Stimulated activated CD4-positive, alpha-beta T cell treated with anti-CD3 and anti-CD28 coated beads, Interleukin-1b, Interleukin-23, amount 100 ng/mL, for 1 hour (primary cell): ENCODE results near the gene STRADB.
"Not testable (repeated sequence)": the region's sequence is repeated elsewhere in the genome, so short reads cannot be mapped to it uniquely, and the experiment has no call there.

ENCODE experiments used
- DNase-seq, 2 donors: peaks; one replicate each; pipeline ENCODE4 v3.0.0-alpha.2; 2020; ENCODE audit warnings: low read depth in 2 of 2

Gene STRADB

DNA sequence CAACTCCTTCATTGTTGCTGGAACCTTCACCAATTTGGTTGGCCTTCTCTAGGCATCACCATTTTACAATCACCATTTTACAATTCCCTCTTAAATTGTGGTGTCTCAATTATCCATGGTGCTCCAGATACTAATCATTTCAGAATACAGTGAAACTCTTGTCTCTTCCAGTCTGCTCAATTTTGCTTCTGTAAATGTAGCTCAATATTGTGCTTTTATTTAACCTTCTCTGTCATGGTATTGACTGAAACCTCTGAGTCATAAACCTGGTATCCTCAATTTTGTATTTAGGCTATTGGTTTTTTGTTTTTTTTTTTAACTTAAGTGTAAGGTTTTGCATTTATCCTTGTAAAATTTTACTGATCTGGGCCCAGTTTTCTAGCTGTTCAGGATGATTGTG lies 16.1 kb downstream of the STRADB start:
- no peak for DNase-seq

GRCh38 chr2:201470821-201471731 lies 19.5 kb downstream of the STRADB start:
- DNase-seq: no peak

DNA sequence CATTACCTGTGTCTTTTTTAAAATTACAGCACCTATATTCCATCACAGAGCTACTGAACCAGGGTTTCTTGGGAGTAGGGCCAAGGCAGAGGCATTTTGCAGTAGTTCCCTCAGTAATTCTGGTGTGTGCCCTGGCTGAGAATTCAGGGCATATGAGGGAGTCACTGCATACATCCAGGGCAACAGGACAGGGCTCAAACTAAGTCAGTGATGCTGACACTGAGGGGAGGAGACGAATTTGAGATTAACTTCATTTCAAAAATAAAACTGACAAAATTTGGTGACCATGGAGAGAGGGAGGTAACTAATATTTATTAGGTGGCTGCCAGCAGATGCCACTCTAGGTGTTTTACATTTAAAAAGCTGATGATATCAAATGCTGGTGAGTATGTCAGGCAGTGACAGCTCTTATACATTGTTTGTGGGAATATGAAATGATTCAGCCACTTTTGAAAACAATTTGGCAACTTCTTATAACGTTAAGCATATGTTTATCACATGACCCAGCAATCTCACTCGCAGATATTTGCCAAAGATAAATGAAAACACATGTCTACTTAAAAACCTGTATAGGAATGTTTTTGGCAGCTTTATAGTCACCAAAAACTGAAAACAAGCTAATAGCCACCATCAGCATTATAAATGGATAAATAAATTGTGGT lies 20.3 kb downstream of the STRADB start:
- no peak for DNase-seq

GRCh38 chr2:201472411-201472810 lies 20.9 kb downstream of the STRADB start:
- DNase-seq: no peak

DNA sequence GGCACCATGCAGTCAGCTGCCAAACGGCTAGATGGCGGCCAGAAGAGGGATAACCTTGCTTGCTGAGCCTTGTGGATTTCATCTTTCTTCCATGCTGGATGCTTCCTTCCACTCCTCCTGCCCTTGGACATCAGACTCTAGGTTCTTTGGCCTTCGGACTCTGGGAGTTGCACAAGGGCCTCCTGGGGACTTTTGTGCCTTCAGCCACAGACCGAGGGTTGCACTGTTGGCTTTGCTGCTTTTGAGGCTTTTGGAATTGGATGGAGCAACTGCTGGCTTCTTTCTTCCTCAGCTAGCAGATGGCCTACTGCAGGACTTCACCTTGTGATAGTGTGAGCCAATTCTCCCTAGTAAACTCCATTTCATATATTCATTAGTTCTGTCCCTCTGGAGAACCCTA lies 31.0 kb downstream of the STRADB start:
- DNase-seq: no peak

DNA sequence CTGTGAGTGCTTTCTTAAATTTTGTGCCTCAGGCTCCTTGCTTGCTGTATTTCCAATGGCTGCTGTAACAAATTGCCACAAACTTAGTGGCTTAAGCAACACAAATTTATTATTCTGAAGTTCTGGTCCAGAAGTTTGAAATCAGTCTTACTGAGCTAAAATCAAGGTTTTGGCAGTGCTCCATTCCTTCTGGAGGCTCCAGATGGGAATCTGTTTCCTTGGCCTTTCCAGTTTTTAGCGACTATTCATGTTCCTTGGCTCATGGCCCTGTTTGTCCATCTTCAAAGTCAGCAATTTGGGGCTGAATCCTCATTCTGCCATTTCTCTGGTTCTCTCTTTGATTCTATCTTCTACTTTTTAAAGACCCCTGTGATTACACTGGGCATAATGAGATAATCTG lies 31.8 kb downstream of the STRADB start:
- DNase-seq: no peak

GRCh38 chr2:201483758-201484157 lies 32.2 kb downstream of the STRADB start:
- DNase-seq: not testable (repeated sequence)

GRCh38 chr2:201484805-201485204 lies 33.3 kb downstream of the STRADB start:
- no peak for DNase-seq

DNA sequence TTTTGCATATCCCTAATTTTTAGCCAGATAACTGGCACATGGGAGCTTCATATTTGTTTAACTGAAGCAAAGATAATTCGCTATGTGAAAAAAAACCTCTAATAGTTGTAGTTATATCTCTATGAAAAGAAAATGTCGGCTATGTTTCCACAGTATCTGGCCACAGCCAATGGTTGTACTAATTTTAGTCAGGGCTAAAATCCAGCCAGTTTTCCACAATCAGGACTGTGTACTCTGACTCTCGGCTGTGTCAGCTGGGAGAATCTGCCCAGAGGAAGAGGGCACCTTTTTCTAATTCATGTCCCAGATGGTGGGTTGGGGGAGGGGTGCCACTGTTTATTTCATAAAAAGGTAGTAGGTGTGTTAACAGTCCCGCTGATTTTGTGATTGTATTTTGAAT lies 38.8 kb downstream of the STRADB start:
- no peak for DNase-seq

GRCh38 chr2:201496785-201497184 lies 45.2 kb downstream of the STRADB start:
- DNase-seq: no peak

DNA sequence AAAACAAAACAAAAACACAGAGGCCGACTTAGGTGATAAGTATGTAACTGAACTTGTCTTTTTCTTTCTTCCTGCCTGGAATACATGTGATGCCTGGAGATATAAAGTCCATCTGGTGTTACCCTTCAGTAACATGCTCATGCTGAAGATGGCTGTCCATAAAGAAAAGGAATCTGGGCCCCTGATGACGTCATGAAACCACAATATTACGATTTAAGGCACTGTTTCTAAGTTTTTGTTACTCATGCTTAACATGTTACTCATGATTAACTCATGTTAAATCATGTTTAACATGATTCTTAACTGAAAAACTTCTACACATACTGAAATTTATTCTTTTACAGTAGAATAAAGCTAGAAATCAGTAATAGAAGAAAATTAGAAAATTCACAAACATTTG lies 49.0 kb downstream of the STRADB start:
- DNase-seq: no peak

DNA sequence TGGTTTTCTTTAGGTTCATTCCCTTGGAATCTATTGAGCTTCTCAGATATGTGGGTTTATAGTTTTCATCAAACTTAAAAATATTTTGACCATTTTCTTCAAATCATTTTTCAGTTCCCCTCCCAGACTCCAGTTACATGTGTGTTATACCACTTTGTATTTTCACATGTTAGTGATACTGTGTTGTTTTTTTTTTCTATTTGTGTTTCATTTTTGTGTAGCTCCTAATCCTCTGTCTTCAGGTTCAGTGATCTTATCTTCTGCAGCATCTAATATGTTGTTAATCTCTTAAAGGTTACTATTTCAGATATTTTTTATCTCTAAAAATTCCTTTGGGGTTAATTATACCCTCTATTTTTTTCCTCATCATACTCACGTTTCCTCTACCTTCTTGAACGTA lies 51.2 kb downstream of the STRADB start:
- DNase-seq: no peak

- no peak for DNase-seq
Observed at GRCh38 chr2:201507725-201508124, 56.2 kb downstream of the STRADB start.

DNA sequence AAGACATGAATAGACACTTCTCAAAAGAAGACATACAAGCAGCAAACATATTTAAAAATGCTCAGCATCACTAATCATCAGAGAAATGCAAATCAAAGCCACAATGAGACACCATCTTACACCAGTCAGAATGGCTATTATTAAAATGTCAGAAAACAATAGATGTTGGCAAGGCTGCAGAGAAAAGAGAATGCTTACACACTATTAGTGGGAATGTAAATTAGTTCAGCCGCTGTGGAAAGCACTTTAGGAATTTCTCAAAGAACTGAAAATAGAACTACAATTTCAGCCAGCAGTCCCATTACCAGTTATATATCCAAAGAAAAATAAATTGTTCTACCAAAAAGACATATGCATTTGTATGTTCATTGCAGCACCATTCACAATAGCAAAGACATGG lies 61.7 kb downstream of the STRADB start:
- DNase-seq: no peak

DNA sequence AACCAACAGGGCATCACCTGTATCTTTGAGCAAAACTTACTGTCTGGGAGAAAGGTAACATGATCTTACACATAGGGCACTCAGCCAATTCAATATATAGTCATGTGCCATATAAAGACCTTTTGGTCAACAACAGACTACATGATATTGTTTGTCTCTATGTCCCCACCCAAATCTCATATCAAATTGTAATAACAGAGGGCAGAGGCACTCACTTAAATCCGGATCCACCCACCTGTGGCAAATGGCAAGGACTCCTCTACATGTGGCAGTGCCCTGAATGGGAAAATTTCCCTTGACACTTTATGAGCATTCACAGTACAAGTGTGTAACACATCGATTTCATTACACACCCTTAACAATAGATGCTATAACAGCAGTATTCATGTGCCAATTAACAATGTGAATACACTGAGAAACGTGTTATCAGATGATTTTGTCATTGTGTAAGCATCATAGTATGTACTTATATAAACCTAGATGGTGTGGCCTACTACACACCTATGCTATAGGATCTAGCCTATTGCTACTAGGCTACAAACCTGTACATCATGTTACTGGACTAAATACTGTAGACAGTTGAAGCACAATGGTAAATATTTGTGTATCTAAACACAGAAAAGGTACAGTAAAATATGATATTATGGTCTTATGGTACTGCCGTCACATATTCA lies 64.2 kb downstream of the STRADB start:
- no peak for DNase-seq

DNA sequence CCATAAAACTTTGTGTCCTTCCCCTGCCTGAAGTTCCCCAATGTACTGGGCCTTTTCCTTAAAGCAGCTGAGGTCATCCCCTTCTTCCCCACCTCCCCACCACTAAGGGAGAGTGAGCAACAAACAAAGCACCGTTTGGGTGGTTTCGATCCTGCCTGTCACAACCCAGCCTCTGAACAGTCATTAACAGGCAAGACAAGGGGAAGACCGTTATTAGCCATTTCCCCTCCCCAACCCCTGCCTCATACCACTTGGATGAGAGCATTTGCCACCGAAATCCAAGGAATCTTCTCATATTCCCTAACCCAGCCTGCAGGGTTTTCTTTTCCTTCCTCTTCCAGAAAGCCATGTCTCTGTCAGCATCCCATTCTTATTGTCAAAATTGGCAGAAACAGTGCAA lies 65.6 kb downstream of the STRADB start:
- DNase-seq: no peak

GRCh38 chr2:201520201-201520600 lies 68.7 kb downstream of the STRADB start:
- DNase-seq: no peak

DNA sequence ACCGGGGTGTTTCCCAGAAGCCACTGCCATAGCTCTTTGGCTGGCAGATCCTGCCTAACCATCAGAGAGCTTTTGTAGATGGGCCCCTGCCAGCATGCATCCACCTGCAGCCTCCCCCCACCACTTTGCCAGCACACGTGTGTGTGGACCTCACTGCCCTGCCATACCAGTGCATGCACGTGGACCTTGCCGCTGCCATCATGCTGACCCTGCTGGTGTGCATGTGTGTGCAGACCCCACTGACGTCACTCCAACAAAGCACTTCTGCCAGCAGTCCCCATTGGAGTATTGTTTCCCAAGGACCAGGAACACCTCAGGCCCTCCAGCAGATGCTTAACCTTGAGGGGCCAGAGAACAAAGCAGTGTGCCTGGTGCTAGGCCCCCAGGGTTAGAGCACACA lies 71.4 kb downstream of the STRADB start:
- no peak for DNase-seq

- no peak for DNase-seq
Observed at GRCh38 chr2:201523506-201523905, 72.0 kb downstream of the STRADB start.
